GM12891 (cell line): ENCODE results near the gene PITPNC1.

Source experiments
- PAX5 ChIP-seq: IDR thresholded peaks from 2 replicates; pipeline ENCODE4 v1.6.1; 2011; ENCODE audit warnings: low read length, moderate library complexity, mild to moderate bottlenecking; ENCODE audit not compliant: insufficient read depth, severe bottlenecking
- POLR2A ChIP-seq: IDR thresholded peaks from 2 replicates; pipeline ENCODE4 v1.6.1; 2011; ENCODE audit warnings: low read depth, low read length, control low read depth
- POLR2AphosphoS5 ChIP-seq: IDR thresholded peaks from 2 replicates; pipeline ENCODE4 v1.6.1; 2011; ENCODE audit warnings: low read depth, low read length, control low read depth
- TAF1 ChIP-seq: IDR thresholded peaks from 2 replicates; pipeline ENCODE4 v1.6.1; 2011; ENCODE audit warnings: low read depth, low read length, control low read depth

- no peak for TF ChIP-seq POLR2A
- TF ChIP-seq POLR2AphosphoS5: no peak
- TF ChIP-seq TAF1: no peak
- no peak for TF ChIP-seq PAX5
These were observed 94.0 kb downstream of the PITPNC1 start for GRCh38 chr17:67471118-67471517.
